ENCODE measurements around the gene EIF4B.

- no peak for TF ChIP-seq CTCF (IDR thresholded peaks at IDR 0.05)
- TF ChIP-seq ZFX (IDR thresholded peaks at IDR 0.05; ENCODE audit: borderline replicate concordance) = no peak
These were observed 54.5 kb downstream of the EIF4B start for GRCh38 chr12:53060721-53061276.

Data from 22Rv1 (cell line).